ENCODE measurements around the gene TXLNB.
"Not testable (repeated sequence)": the region's sequence is repeated elsewhere in the genome, so short reads cannot be mapped to it uniquely, and the experiment has no call there.

The TXLNB gene

GRCh38 chr6:139231206-139231605 is 60.6 kb downstream of the TXLNB start:
- no peak for DNase-seq

DNA sequence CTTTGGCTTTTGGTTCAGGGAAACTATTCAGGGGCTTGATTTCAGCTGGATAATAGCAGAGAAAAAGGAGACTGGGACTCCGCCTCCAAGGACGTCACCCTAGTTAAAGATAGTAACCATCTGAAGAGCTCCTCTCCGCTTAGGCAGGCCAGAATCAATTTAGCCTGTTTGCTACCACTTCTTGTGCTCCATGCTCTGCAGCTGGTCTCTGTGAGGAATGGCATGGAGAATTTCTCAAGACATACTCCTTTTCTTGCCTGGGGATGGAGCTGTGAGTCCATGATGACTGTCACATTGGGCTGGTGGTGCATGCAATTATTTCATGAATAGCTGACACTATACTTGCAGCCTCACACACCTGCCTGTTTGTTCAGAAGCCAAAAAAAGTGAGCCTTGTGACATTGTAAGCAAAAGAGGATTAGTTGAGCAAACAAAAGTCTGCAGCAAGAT is 61.4 kb downstream of the TXLNB start:
- DNase-seq: no peak

DNA sequence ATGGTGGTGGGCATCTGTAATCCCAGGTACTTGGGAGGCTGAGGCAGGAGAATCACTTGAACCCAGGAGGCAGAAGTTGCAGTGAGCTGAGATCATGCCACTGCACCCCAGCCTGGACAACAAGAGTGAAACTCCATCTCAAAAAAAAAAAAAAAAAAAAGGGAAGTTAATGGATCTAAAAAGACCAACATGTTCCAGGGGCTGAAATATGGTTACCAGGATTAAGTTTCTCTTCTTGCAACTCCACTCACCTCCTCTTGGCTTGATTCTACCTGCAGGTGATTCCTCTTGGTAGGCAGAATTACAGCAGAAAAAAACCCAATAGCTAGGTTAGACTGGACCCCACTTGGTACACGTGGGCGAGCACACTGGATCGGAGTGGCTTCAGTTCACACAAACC is 63.4 kb downstream of the TXLNB start:
- not testable (repeated sequence) for DNase-seq

DNA sequence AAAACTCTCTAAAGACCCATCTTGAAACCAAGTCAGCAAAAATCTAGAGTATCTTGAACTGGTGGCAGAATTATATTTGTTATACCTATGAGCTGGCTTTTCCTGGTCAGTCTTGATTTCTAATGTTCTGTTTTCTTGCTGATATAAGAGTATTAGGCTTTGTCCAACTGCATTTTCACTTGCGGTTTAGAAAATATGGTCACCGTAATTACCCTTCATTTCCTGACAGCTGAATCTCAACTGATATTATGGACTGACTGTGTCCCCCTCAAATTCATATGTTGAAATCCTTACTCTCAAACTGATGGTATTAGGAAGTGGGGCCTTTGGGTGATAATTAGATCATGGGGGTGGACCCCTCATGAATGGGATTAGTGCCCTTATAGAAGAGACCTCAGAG is 72.1 kb downstream of the TXLNB start:
- DNase-seq: no peak

DNA sequence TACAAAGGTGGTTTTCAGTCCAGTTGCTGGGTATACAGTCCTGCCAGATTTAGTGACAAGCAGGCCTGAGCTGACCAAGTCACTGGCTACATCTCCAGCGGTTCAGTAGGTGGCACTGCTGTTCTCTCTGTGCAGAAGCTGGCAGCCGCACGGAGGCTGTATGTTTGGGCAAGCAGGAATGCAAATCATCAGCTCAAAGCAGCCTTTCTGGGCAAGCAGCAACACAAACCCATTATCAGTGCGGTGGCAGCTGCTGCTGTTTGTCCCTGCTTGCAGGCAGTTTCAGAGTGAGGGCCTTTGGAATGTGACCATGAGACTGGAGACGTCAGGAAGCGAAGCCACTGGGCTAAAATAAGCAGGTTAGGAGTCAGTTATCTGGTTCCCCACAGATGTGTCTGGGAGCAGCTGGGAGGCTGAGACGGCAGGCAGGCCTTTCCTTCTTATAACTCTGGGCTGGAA is 72.5 kb downstream of the TXLNB start:
- peak; percentile 73 for DNase-seq

DNA sequence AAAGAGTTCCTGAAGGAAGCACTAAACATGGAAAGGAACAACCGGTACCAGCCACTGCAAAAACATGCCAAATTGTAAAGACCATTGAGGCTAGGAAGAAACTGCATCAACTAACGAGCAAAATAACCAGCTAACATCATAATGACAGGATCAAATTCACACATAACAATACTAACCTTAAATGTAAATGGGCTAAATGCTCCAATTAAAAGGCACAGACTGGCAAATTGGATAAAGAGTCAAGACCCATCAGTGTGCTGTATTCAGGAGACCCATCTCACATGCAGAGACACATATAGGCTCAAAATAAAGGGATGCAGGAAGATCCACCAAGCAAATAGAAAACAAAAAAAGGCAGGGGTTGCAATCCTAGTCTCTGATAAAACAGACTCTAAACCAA is 79.3 kb downstream of the TXLNB start:
- DNase-seq: not testable (repeated sequence)

GRCh38 chr6:139210766-139211165 is 81.0 kb downstream of the TXLNB start:
- not testable (repeated sequence) for DNase-seq

GRCh38 chr6:139205843-139206242 is 86.0 kb downstream of the TXLNB start:
- DNase-seq: no peak

DNA sequence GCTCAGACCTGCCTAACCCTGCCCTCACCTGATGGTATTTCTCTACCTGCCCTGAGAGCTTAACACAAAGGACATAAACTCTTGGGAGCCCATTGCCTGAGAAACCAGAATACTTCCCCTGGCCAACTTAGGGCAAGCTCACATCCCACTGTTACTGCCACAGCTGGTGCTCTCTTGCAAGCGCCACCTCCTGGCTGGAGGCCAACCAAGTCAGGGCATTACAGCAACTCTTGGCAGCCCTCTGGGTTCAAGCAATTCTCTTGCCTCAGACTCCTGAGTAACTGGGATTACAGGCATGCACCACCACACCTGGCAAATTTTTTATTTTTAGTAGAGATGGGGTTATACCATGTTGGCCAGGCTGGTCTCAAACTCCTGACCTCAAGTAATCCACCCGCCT is 86.8 kb downstream of the TXLNB start:
- DNase-seq: no peak

DNA sequence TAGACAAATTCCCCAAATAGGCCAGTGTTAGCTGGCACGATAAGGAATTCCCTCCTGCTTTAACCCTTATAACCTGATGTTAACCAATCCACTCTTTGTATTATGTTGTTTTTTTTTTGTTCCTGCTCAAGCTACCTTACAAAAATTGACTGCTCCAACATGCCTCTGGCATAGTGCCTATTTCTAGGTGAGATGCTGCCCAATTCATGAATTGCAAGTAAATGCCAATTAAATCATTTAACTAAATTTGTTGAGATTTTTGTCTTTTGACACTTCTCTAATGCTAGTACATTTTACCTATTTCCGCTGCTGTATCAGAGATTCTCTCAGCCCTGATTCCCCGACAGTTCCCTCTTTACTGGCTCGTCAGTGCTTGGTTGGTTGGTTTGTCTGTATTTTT is 90.4 kb downstream of the TXLNB start:
- no peak for DNase-seq

GRCh38 chr6:139198529-139199288 is 93.1 kb downstream of the TXLNB start:
- DNase-seq: no peak

DNA sequence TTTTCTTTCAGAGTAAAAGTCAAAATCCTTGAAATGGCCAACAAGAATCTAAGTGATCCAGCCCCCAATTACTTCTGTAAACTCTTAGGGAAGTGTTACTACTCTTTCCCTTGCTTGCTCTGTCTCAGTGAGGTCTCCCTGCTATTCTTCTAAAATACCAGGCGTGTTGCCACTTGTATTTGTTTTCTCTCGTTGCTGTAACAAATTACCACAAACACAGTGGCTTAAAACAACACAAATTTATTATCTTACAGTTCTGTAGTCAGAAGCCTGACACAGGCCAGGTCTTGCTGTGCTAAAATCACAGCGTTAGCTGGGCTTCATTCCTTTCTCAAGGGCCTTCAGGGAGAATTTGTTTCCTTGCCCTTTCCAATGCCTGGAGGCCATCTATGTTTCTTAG is 97.1 kb downstream of the TXLNB start:
- no peak for DNase-seq

All from activated naive CD4-positive, alpha-beta T cell treated with Interleukin-2 at 50 U/mL for 16 hours (primary cell).